ENCODE measurements around the gene EZH1. TPM values are rescaled to one million over a fixed set of nuclear protein-coding genes. Genes with fewer than 3 reads are reported as not detected.

EZH1 gene
- total RNA-seq, 1 experiment from 2014 or later, result 22.4 TPM

- TF ChIP-seq E2F1 (CRISPR knock-in tag; IDR thresholded peaks at IDR 0.05), result no peak
- peak; percentile 39; the same call in 1 of the 2 replicates for TF ChIP-seq FOXP4 (CRISPR knock-in tag; IDR thresholded peaks at IDR 0.05)
- TF ChIP-seq IRF1 (CRISPR knock-in tag; IDR thresholded peaks at IDR 0.05), result 0 out of 2 replicates have a peak, but pooled peaks have one; percentile 47
- no peak for TF ChIP-seq IRF2 (CRISPR knock-in tag; IDR thresholded peaks at IDR 0.05; ENCODE audit: borderline replicate concordance, low read depth)
- no peak for TF ChIP-seq NR2C2 (CRISPR knock-in tag; IDR thresholded peaks at IDR 0.05)
- TF ChIP-seq EMX1 (CRISPR knock-in tag; IDR thresholded peaks at IDR 0.05), result no peak
- TF ChIP-seq SMAD3 (CRISPR knock-in tag; IDR thresholded peaks at IDR 0.05; ENCODE audit: borderline replicate concordance), result peak; percentile 45; the same call in 1 of the 2 replicates
- TF ChIP-seq CREM (CRISPR knock-in tag; IDR thresholded peaks at IDR 0.05), result peak; percentile 57; the same call in 1 of the 2 replicates
- TF ChIP-seq TEAD1 (CRISPR knock-in tag; IDR thresholded peaks at IDR 0.05), result no peak
- TF ChIP-seq ZNF121 (CRISPR knock-in tag; IDR thresholded peaks at IDR 0.05), result 0 out of 2 replicates have a peak, but pooled peaks have one; percentile 26
- TF ChIP-seq OVOL2 (CRISPR knock-in tag; IDR thresholded peaks at IDR 0.05; ENCODE audit: borderline replicate concordance), result no peak
- no peak for TF ChIP-seq E2F4 (CRISPR knock-in tag; IDR thresholded peaks at IDR 0.05; ENCODE audit: borderline replicate concordance, low read depth)
- peak; percentile 34; the same call in 1 of the 2 replicates for TF ChIP-seq ARID4B (CRISPR knock-in tag; IDR thresholded peaks at IDR 0.05; ENCODE audit: borderline replicate concordance)
Measured at GRCh38 chr17:42773290-42774035, 28.6 kb upstream of the EZH1 start, which contains the start of gene VPS25 (continued).

- no peaks in the 10 kb centered on the region for H3K9me3 Mint-ChIP-seq
- H3K4me1 Mint-ChIP-seq, result peaks cover 7% of the 10 kb centered on the region
- peaks cover 23% of the 10 kb centered on the region for H3K36me3 Mint-ChIP-seq
- H3K27me3 Mint-ChIP-seq (ENCODE audit: low read depth), result peaks cover 4% of the 10 kb centered on the region
- DNase-seq (ENCODE audit: low spot score), result no peak
- CTCF ChIA-PET, result interaction anchor here (1.0 to 2.9 kb wide), 7 partner anchors 9 to 195 kb away, joined by 3 to 44 read pairs (median 8); partner anchors contain the start of genes PSMC3IP and RAMP2
- peak overlapping the region; percentile 97 for H3K27ac Mint-ChIP-seq
- no peak for ATAC-seq
- POLR2A ChIA-PET, result interaction anchor here (1.0 to 1.6 kb wide), 3 partner anchors 13 to 51 kb away, joined by 4 to 8 read pairs (median 5); partner anchors contain the start of genes BECN1, CNTD1, COA3 and RAMP2
- peak overlapping the region; percentile 99 for H3K4me3 Mint-ChIP-seq
- no peak for TF ChIP-seq USF2 (CRISPR knock-in tag; IDR thresholded peaks at IDR 0.05)
- TF ChIP-seq NR2C2 (CRISPR knock-in tag; IDR thresholded peaks at IDR 0.05), result no peak
- no peak for TF ChIP-seq GABPB1 (CRISPR knock-in tag; IDR thresholded peaks at IDR 0.05)
- TF ChIP-seq AR (CRISPR knock-in tag; IDR thresholded peaks at IDR 0.05), result no peak
- TF ChIP-seq ZNF263 (CRISPR knock-in tag; IDR thresholded peaks at IDR 0.05; ENCODE audit: low read depth), result no peak
- TF ChIP-seq ATF1 (CRISPR knock-in tag; IDR thresholded peaks at IDR 0.05), result no peak
Measured at GRCh38 chr17:42772945-42773289, 28.1 kb upstream of the EZH1 start.

All from WTC11 (cell line).